H1 (cell line): ENCODE results near the gene STRN4. TPM values are rescaled to one million over a fixed set of nuclear protein-coding genes. Genes with fewer than 3 reads are reported as not detected.

Experiments used
- BCL11A ChIP-seq, 2 experiments: IDR thresholded peaks; one replicate each; pipeline ENCODE4 v1.6.1; 2011; ENCODE audit warnings: low read depth in 2 of 2, low read length in 2 of 2, mild to moderate bottlenecking in 2 of 2
- CHD1 ChIP-seq: IDR thresholded peaks from 2 replicates; pipeline ENCODE4 v1.6.1; 2012; ENCODE audit warnings: low read depth, low read length, improper control_type of control experiment
- CHD7 ChIP-seq: fragments of 300-600 bp; sonication (generic); IDR thresholded peaks from 2 replicates; pipeline ENCODE4 v1.7.1; 2012; ENCODE audit warnings: low read length, moderate library complexity, mild to moderate bottlenecking, inconsistent platforms; ENCODE audit not compliant: insufficient replicate concordance
- GTF2F1 ChIP-seq: IDR thresholded peaks from 2 replicates; pipeline ENCODE4 v1.6.1; 2012; ENCODE audit warnings: low read depth, low read length, improper control_type of control experiment, borderline replicate concordance
- HDAC6 ChIP-seq: IDR thresholded peaks from one replicate; pipeline ENCODE4 v1.7.1; 2012; ENCODE audit warnings: low read depth, mild to moderate bottlenecking, inconsistent platforms, low read length, moderate library complexity
- KDM1A ChIP-seq: fragments of 200-600, 300-600 bp; sonication (generic); IDR thresholded peaks from 2 replicates; pipeline ENCODE4 v1.7.1; 2016; ENCODE audit warnings: mild to moderate bottlenecking, low read length, borderline replicate concordance
- KDM4A ChIP-seq: IDR thresholded peaks from one replicate; pipeline ENCODE4 v1.7.1; 2012; ENCODE audit warnings: low read depth, mild to moderate bottlenecking, moderate library complexity, low read length, inconsistent platforms; ENCODE audit not compliant: severe bottlenecking
- RFX5 ChIP-seq: IDR thresholded peaks from 2 replicates; pipeline ENCODE4 v1.6.1; 2011; ENCODE audit warnings: low read depth, low read length, improper control_type of control experiment, borderline replicate concordance
- RNF2 ChIP-seq: fragments of 200-900, 300-1000 bp; sonication (generic); IDR thresholded peaks from 2 replicates; pipeline ENCODE4 v1.7.1; 2016; ENCODE audit warnings: borderline replicate concordance, low read depth, mild to moderate bottlenecking, antibody characterized with exemption, low read length; ENCODE audit not compliant: poor library complexity, severe bottlenecking; ENCODE audit errors: missing control alignments
- SIN3A ChIP-seq, 2 experiments: IDR thresholded peaks in 1 of 2; conservative IDR thresholded peaks in 1 of 2; 2 replicates each; pipeline ENCODE4 v1.6.1; 2011 to 2012; ENCODE audit warnings: low read length in 2 of 2, improper control_type of control experiment in 1 of 2, low read depth in 1 of 2, mild to moderate bottlenecking in 1 of 2
- polyA plus RNA-seq, 7 experiments: library from polyadenylated mRNA; depleted of rRNA in 3 of 7; stranded (reverse) in 5 of 7; unstranded in 2 of 7; fragments of >200 nt in 5 of 7; fragments of 200-250 nt in 2 of 7; gene quantifications; 1 replicate in 5 of 7; 2 replicates in 1 of 7; 4 replicates in 1 of 7; pipeline versions ENCODE4 v1.2.1 to v1.2.3, GENCODE V29; 2011 to 2013; ENCODE audit warnings: missing spikeins in 2 of 7, mixed read lengths in 2 of 7
- total RNA-seq: library from RNA; stranded (reverse); fragmentation: NEBNext Ultra II Directional; extraction: Animal tissue kit (Norgen Biotek cat#: 25700); gene quantifications from 2 replicates; pipeline ENCODE4 v1.2.1, GENCODE V29; 2021

The STRN4 gene
- total and polyA plus RNA-seq, 2 of the 8 experiments (the other 6 are each of a cell fraction or from before 2014, with no cell fraction given), result 120 to 187 TPM

- TF ChIP-seq CHD7 (no peak), GTF2F1 (no peak), RNF2 (no peak), HDAC6 (no peak), BCL11A (IDR thresholded peaks at IDR 0.05; ENCODE audit: low read depth in 2 of 2, low read length in 2 of 2) (no peak), RFX5 (no peak), CHD1 (no peak), KDM1A (no peak), KDM4A (no peak), SIN3A (conservative IDR thresholded peaks at IDR 0.05 in 1 of 2, IDR thresholded peaks at IDR 0.05 in 1 of 2; ENCODE audit: low read depth in 1 of 2, low read length in 2 of 2) (no peak)
- TF ChIP-seq, all 59 proteins: peak for 0
Measured at GRCh38 chr19:46783670-46784069, 37.4 kb upstream of the STRN4 start (continued).
